ENCODE measurements around the gene ATP9B.

GRCh38 chr18:79047556-79048244 lies 21.5 kb upstream of the ATP9B start:
- TF ChIP-seq POLR2A (IDR thresholded peaks at IDR 0.05; ENCODE audit: borderline replicate concordance, extremely low read depth, insufficient read depth, insufficient read length) (no peak), EZH2phosphoT487 (IDR thresholded peaks at IDR 0.05; ENCODE audit: borderline replicate concordance) (no peak), POLR2AphosphoS5 (IDR thresholded peaks at IDR 0.05; ENCODE audit: low read depth, low read length) (no peak), ZNF274 (IDR thresholded peaks at IDR 0.05; ENCODE audit: low read depth, low read length) (no peak), MAX (IDR thresholded peaks at IDR 0.05) (no peak)
- TF ChIP-seq, protein P1, sequence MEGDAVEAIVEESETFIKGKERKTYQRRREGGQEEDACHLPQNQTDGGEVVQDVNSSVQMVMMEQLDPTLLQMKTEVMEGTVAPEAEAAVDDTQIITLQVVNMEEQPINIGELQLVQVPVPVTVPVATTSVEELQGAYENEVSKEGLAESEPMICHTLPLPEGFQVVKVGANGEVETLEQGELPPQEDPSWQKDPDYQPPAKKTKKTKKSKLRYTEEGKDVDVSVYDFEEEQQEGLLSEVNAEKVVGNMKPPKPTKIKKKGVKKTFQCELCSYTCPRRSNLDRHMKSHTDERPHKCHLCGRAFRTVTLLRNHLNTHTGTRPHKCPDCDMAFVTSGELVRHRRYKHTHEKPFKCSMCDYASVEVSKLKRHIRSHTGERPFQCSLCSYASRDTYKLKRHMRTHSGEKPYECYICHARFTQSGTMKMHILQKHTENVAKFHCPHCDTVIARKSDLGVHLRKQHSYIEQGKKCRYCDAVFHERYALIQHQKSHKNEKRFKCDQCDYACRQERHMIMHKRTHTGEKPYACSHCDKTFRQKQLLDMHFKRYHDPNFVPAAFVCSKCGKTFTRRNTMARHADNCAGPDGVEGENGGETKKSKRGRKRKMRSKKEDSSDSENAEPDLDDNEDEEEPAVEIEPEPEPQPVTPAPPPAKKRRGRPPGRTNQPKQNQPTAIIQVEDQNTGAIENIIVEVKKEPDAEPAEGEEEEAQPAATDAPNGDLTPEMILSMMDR (IDR thresholded peaks at IDR 0.05 in 2 of 3, conservative IDR thresholded peaks at IDR 0.05 in 1 of 3; ENCODE audit: borderline replicate concordance in 1 of 3, insufficient read depth in 1 of 3, low read depth in 2 of 3, low read length in 2 of 3), result no peak

Measured in HCT116 (cell line).